Fibroblast of pulmonary artery (primary cell): Measurements from ENCODE around the gene ZNF526.

Experiments
- DNase-seq: peaks from one replicate; pipeline ENCODE4 v3.0.0-alpha.2; 2010; ENCODE audit warnings: low read depth
- H3K4me3 ChIP-seq: replicated peaks from 2 replicates; pipeline ENCODE4 v1.5.1; 2011; ENCODE audit warnings: low read depth, mild to moderate bottlenecking, control low read depth, low read length, moderate library complexity
- TF ChIP-seq, protein P1 (sequence below): IDR thresholded peaks from 2 replicates; pipeline ENCODE4 v1.5.1; 2011; ENCODE audit warnings: mild to moderate bottlenecking, control low read depth, low read length, inconsistent platforms; ENCODE audit errors: missing control alignments

The ZNF526 gene

DNA sequence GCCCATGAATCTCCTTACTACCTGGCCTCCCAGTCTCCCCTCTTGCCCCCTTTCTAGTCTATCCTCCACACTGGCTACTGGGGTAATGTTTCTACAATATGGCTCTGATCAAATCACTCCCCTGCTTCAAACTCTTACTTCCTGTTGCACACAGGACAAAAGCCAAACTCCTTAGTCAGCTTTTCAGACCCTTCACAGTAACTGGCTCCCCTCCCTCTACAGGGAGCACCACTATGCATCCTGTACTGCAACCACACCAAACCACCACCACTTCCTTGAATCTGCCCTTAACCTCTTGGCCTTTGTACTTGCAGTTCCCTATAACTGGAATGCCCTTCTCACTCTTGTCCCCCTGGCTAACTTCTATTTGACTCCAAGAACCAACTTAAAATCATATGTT, 34.8 kb upstream of the ZNF526 start:
- TF ChIP-seq, protein P1, sequence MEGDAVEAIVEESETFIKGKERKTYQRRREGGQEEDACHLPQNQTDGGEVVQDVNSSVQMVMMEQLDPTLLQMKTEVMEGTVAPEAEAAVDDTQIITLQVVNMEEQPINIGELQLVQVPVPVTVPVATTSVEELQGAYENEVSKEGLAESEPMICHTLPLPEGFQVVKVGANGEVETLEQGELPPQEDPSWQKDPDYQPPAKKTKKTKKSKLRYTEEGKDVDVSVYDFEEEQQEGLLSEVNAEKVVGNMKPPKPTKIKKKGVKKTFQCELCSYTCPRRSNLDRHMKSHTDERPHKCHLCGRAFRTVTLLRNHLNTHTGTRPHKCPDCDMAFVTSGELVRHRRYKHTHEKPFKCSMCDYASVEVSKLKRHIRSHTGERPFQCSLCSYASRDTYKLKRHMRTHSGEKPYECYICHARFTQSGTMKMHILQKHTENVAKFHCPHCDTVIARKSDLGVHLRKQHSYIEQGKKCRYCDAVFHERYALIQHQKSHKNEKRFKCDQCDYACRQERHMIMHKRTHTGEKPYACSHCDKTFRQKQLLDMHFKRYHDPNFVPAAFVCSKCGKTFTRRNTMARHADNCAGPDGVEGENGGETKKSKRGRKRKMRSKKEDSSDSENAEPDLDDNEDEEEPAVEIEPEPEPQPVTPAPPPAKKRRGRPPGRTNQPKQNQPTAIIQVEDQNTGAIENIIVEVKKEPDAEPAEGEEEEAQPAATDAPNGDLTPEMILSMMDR: no peak
- H3K4me3 ChIP-seq: no peak overlapping the region
- peak; percentile 40 for DNase-seq

DNA sequence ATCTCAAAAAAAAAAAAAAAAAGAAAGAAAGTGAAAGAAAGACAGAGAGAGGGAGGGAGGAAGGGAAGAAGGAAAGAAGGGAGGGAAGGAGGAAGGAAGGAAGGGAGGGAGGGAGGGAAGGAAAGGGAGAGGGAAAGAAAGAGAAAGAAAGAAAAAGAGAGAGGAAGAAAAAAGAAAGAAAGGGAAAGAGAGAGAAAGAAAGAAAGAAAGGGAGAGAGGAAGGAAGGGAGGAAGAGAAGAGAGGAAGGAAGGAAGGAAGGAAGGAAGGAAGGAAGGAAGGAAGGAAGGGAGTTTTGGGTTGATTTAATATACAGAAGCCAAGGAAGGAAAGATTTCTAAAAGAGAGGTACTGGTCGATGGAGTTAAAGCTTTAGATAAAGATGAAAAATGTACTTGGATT, 31.4 kb upstream of the ZNF526 start:
- TF ChIP-seq, protein P1: no peak
- no peak for DNase-seq
- H3K4me3 ChIP-seq: no peak overlapping the region

- TF ChIP-seq, protein P1: no peak
- no peak overlapping the region for H3K4me3 ChIP-seq
- no peak for DNase-seq
Measured at GRCh38 chr19:42189133-42189532, 31.0 kb upstream of the ZNF526 start.

DNA sequence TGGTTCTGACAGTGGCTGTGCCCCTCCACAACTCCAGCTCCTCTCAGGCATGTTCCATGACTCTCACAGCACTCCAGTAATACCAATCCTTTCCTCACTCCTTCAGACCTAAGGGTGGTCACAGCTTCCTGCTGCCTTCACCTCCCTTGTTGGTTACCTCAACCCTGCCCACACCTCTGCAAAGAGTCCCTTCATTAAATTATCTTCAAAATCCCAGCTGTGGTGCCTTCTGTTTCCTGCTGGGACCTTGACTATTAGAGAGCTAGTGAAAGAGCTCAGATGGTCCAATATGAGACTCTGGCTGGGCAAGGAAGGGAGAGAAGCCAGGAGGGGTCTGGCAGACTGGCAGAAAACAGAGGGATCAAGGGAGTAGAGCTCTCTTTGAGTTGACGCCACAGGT, 28.8 kb upstream of the ZNF526 start:
- no peak overlapping the region for H3K4me3 ChIP-seq
- TF ChIP-seq, protein P1: no peak
- no peak for DNase-seq

- peak; percentile 31 for DNase-seq
- no peak overlapping the region for H3K4me3 ChIP-seq
- TF ChIP-seq, protein P1: no peak
Measured at GRCh38 chr19:42191855-42192254, 28.3 kb upstream of the ZNF526 start.

DNA sequence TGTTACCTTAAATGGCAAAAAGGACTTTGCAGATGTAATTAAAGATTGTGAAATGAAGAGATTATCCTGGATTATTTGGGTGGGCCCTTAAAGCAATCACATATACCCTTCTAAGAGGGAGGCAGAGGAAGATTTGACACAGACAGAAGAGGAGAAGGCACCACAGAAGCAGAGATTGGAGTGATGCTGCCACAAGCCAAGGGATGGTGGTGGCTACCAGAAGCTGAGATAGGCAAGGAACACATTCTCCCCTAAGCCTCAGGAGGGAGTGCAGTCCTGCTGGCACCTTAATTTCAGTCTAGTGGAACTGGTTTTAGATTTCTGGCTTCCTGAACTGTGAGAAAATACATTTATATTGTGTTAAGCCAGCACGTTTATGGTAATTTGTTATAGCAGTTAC, 26.8 kb upstream of the ZNF526 start:
- no peak overlapping the region for H3K4me3 ChIP-seq
- no peak for DNase-seq
- TF ChIP-seq, protein P1: no peak

GRCh38 chr19:42193706-42194105, 26.4 kb upstream of the ZNF526 start:
- no peak overlapping the region for H3K4me3 ChIP-seq
- TF ChIP-seq, protein P1: no peak
- peak; percentile 91 for DNase-seq
